Endothelial cell (in vitro differentiated cells): ENCODE results near the gene PPIH. TPM values are rescaled to one million over a fixed set of nuclear protein-coding genes. Genes with fewer than 3 reads are reported as not detected.
"Not testable (repeated sequence)": the region's sequence is repeated elsewhere in the genome, so short reads cannot be mapped to it uniquely, and the experiment has no call there.

Experiments
- DNase-seq: peaks from one replicate; pipeline ENCODE4 v3.0.0; 2021; ENCODE audit warnings: low spot score
- H3K27ac Mint-ChIP-seq: one replicate; pipeline ENCODE4 v1.8.0; 2021; ENCODE audit warnings: mixed read lengths, inconsistent platforms; ENCODE audit not compliant: unreplicated experiment
- H3K27me3 Mint-ChIP-seq: one replicate; pipeline ENCODE4 v1.8.0; 2021; ENCODE audit warnings: mild to moderate bottlenecking, moderate library complexity, mixed read lengths, inconsistent platforms; ENCODE audit not compliant: unreplicated experiment
- H3K36me3 Mint-ChIP-seq: one replicate; pipeline ENCODE4 v1.8.0; 2021; ENCODE audit warnings: mild to moderate bottlenecking, low read depth, mixed read lengths, inconsistent platforms; ENCODE audit not compliant: unreplicated experiment
- H3K4me1 Mint-ChIP-seq: one replicate; pipeline ENCODE4 v1.8.0; 2021; ENCODE audit warnings: mild to moderate bottlenecking, mixed read lengths, inconsistent platforms; ENCODE audit not compliant: unreplicated experiment
- H3K4me3 Mint-ChIP-seq: one replicate; pipeline ENCODE4 v1.8.0; 2021; ENCODE audit warnings: mild to moderate bottlenecking, mixed read lengths, inconsistent platforms; ENCODE audit not compliant: unreplicated experiment
- H3K9me3 Mint-ChIP-seq: one replicate; pipeline ENCODE4 v1.8.0; 2021; ENCODE audit warnings: mixed read lengths, inconsistent platforms; ENCODE audit not compliant: unreplicated experiment
- total RNA-seq: library from RNA; stranded (reverse); fragmentation: NEBNext Ultra II Directional; extraction: Animal tissue kit (Norgen Biotek cat#: 25700); gene quantifications from one replicate; pipeline ENCODE4 v1.2.1, GENCODE V29; 2021; ENCODE audit not compliant: unreplicated experiment
- TF ChIP-seq, protein P1 (sequence below): fragments of 200-600 bp; sonication (generic); IDR thresholded peaks from one replicate; pipeline ENCODE4 v1.5.0; 2021; ENCODE audit warnings: antibody characterized with exemption; ENCODE audit not compliant: unreplicated experiment

The PPIH gene
- total RNA-seq, 1 donor from 2014 or later = 37.4 TPM

DNA sequence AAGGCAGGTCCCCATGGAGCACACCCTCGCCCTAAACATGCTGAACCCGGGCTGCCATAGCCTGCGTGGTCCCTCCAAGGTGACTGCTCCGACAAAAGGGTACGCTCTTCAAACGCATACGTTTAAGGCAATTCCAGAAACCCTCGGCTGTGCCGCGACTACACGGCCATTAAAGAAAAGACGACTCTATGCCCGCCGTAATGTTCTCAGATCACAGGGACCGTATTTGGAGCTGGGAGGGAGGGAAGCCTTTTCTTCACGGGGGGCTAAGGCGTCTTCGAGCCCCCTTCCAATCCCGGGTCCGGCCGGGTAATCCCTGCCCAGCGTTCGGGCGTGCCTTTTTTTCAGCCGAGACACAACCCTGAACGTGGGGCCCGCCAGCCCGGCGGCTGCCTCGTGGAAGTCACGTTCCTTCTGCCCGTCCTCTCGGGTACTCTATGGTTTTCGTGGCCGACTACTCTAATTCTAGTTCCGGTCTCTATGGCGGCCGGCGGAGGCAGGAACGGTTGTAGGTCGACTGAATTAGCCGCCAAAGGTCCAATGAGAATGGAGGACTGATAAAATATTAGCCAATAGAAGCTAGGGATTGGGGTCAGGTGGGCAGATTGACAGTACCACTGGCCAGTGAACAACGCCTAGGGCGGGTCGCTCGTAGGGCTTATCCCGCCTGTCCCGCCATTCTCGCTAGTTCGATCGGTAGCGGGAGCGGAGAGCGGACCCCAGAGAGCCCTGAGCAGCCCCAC is 23.7 kb downstream of the PPIH start, which contains the start of gene YBX1:
TSS of gene YBX1 (plus strand) at position 678 of the 743 bp plus-strand sequence. CDS start 148 bp downstream, outside the sequence.
- TF ChIP-seq, protein P1, sequence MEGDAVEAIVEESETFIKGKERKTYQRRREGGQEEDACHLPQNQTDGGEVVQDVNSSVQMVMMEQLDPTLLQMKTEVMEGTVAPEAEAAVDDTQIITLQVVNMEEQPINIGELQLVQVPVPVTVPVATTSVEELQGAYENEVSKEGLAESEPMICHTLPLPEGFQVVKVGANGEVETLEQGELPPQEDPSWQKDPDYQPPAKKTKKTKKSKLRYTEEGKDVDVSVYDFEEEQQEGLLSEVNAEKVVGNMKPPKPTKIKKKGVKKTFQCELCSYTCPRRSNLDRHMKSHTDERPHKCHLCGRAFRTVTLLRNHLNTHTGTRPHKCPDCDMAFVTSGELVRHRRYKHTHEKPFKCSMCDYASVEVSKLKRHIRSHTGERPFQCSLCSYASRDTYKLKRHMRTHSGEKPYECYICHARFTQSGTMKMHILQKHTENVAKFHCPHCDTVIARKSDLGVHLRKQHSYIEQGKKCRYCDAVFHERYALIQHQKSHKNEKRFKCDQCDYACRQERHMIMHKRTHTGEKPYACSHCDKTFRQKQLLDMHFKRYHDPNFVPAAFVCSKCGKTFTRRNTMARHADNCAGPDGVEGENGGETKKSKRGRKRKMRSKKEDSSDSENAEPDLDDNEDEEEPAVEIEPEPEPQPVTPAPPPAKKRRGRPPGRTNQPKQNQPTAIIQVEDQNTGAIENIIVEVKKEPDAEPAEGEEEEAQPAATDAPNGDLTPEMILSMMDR = no peak
- Mint-ChIP-seq H3K4me3 (peak within 1 kb of the TSS; percentile 97), H3K27me3 (peaks cover 12% of the 10 kb centered on the region), H3K27ac (peak within 1 kb of the TSS; percentile 89), H3K36me3 (peaks cover 6% of the 10 kb centered on the region), H3K9me3 (no peaks in the 10 kb centered on the region), H3K4me1 (peaks cover 32% of the 10 kb centered on the region)
- peak; percentile 92 for DNase-seq

DNA sequence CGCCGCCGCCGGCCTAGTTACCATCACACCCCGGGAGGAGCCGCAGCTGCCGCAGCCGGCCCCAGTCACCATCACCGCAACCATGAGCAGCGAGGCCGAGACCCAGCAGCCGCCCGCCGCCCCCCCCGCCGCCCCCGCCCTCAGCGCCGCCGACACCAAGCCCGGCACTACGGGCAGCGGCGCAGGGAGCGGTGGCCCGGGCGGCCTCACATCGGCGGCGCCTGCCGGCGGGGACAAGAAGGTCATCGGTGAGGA is 24.2 kb downstream of the PPIH start:
- Mint-ChIP-seq H3K4me3 (peak overlapping the region; percentile 97), H3K27ac (peak overlapping the region; percentile 89), H3K27me3 (peaks cover 11% of the 10 kb centered on the region), H3K4me1 (peaks cover 32% of the 10 kb centered on the region)
- DNase-seq, H3K9me3 Mint-ChIP-seq, H3K36me3 Mint-ChIP-seq: not testable (repeated sequence)

DNA sequence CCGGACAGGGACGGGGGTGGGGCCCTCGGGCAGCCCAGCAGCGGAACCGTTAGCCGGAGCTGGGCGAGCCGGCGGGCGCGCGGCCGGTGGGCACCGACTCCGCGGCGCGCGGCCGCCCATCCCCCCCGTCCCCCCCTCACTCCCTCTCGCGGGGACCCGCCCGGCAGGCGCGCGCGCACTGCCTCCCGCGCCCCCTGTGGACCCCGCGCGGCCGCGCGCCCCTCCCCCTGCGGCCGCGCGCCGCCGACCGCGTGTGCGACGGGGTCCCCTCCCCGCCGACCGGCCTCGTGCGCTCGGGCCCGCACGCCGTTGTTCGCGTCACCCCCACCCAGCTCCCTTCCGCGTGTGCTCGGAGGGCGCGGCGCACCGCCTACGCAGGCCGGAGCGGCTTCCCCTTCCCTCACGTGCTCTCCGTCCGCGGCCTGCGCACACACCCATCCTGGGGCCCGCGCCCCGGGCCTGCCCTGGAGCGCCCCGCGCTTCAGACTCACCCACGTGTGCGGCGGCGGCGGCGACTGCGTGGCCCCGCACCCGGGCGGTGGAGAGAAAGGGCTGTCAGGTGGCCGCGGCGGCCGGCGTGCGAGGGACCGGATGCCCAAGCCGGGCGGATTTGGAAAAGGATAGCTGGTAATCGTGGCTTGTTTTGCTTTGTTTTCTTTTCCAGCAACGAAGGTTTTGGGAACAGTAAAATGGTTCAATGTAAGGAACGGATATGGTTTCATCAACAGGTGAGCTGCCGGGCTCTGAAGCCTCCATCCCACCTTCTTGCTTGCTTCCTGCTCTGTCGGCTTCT is 24.7 kb downstream of the PPIH start:
- peaks cover 6% of the 10 kb centered on the region for H3K36me3 Mint-ChIP-seq

DNA sequence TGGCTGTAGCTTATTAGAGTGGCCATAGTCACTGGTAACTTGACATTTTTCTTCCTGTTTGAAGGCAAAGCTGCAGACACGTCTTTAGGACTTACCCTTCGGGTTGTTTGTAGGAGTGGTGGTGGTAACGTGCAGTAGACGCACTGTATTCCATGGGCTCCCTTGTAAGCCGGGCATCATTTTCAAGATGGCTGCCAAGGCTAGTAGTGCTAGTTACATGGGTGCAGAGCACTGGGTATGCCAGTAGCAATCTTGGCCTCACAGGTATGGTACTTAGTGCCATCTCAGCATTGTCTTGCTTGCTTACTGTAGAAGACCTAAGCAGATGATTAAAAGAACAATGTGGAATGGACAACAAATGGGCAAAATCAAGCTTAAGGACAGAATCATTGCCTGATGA is 25.9 kb downstream of the PPIH start:
- TF ChIP-seq, protein P1 = no peak
- H3K4me1 Mint-ChIP-seq = peaks cover 34% of the 10 kb centered on the region
- H3K27ac Mint-ChIP-seq = peak overlapping the region; percentile 48
- DNase-seq = no peak
- peaks cover 6% of the 10 kb centered on the region for H3K36me3 Mint-ChIP-seq
- H3K9me3 Mint-ChIP-seq = no peaks in the 10 kb centered on the region
- peaks cover 8% of the 10 kb centered on the region for H3K27me3 Mint-ChIP-seq
- H3K4me3 Mint-ChIP-seq = peak overlapping the region; percentile 96

More for the DNA sequence above, 24.7 kb downstream of the PPIH start:
- Mint-ChIP-seq H3K9me3 (no peaks in the 10 kb centered on the region), H3K4me3 (peak overlapping the region; percentile 96), H3K4me1 (peaks cover 32% of the 10 kb centered on the region), H3K27me3 (peaks cover 8% of the 10 kb centered on the region), H3K27ac (peak overlapping the region; percentile 89)
- TF ChIP-seq, protein P1 = no peak
- DNase-seq = peak; percentile 51

DNA sequence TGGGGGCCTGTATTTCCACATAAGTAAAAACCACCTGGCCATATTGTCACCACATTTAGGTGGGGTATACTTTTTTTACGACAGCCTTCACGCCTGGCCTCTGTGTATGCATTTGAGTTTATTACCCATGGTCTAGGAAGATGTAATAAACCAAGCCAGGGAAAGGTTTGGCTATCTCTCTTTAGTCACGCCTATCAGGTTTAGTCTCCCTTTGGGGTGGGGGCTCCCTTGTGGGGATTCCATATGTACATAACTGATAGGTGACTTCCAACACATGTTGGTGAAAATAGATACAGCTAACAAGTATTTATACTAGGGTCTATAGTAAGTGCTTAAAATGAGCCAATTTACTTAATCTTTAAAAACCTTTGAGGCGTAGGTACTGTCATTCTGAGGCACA is 28.2 kb downstream of the PPIH start:
- no peaks in the 10 kb centered on the region for H3K9me3 Mint-ChIP-seq
- H3K27ac Mint-ChIP-seq = no peak overlapping the region
- TF ChIP-seq, protein P1 = no peak
- H3K27me3 Mint-ChIP-seq = peaks cover 8% of the 10 kb centered on the region
- H3K4me1 Mint-ChIP-seq = peaks cover 32% of the 10 kb centered on the region
- no peak overlapping the region for H3K4me3 Mint-ChIP-seq
- DNase-seq = no peak
- H3K36me3 Mint-ChIP-seq = peaks cover 6% of the 10 kb centered on the region
